Heart left ventricle (tissue), 13 donors: ENCODE measurements around the gene ARHGEF12.

Experiments used
- POLR2A ChIP-seq, 2 donors: fragments of 450-650 bp; IDR thresholded peaks; one replicate each; pipeline ENCODE4 v1.6.1; 2017; ENCODE audit warnings: antibody characterized with exemption in 2 of 2, mild to moderate bottlenecking in 2 of 2, moderate library complexity in 2 of 2
- TF ChIP-seq, protein P1 (sequence below), 12 donors: fragments of 200-600 bp; sonication (generic) in 4 of 12; IDR thresholded peaks; one replicate each; pipeline versions ENCODE4 v1.5.0 to v1.8.0; 2018 to 2022; ENCODE audit warnings: antibody characterized with exemption in 12 of 12, mild to moderate bottlenecking in 5 of 12
- donor health status: ischemic (EF 13 %, LVEDD 7.1; RV severe dilation, severe dysfunction).
- donor health status: DM: no; HTN: yes; CAD: no.
- donor health status: DM: no; HTN: no; CAD: no.
- donor health status: ischemic (EF 25% LVEDD 6.9; RV normal size, moderate dysfunction).
- donor health status: ischemic (EF 25% LVEDD 5.7; RV mildly dilated, moderate dysfunction).
- donor health status: ischemic (EF 35%, LVEDD 5.7; RV mildly dilated, moderate dysfunction).
- donor health status: nonischemic (EF 11% LVEDD 7.7; RV severe dilation, severe dysfunction).
- donor health status: DM: yes; HTN: yes; CAD: no.
- donor health status: PGD.
- donor health status: ischemic (EF 29% LVEDD 5.4; RV normal size, mild dysfunction).
- donor health status: nonischemic (EF 23%, LVEDD 6.1; RV moderate dilation, normal function).

DNA sequence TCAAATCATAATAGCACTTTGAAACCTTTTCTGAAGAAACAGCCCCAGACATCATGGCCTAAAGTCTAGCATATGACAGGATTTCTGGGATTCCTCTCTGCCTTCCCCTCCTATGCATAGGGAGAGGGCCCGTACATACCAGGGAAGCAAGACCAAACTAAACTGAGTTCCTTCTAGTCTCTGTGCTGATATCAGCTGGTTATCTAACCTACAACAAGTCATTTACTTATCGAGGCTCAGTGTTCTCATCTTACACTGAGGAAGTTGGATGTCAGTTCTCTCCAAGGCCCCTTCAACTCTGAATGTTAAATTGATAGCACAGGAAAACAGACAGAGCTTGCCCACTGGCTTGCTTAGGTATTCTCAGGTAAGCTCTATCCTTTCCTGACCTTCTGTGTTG, 158.4 kb downstream of the ARHGEF12 start:
- TF ChIP-seq, protein P1, sequence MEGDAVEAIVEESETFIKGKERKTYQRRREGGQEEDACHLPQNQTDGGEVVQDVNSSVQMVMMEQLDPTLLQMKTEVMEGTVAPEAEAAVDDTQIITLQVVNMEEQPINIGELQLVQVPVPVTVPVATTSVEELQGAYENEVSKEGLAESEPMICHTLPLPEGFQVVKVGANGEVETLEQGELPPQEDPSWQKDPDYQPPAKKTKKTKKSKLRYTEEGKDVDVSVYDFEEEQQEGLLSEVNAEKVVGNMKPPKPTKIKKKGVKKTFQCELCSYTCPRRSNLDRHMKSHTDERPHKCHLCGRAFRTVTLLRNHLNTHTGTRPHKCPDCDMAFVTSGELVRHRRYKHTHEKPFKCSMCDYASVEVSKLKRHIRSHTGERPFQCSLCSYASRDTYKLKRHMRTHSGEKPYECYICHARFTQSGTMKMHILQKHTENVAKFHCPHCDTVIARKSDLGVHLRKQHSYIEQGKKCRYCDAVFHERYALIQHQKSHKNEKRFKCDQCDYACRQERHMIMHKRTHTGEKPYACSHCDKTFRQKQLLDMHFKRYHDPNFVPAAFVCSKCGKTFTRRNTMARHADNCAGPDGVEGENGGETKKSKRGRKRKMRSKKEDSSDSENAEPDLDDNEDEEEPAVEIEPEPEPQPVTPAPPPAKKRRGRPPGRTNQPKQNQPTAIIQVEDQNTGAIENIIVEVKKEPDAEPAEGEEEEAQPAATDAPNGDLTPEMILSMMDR (IDR thresholded peaks at IDR 0.05) = no peak
- TF ChIP-seq POLR2A (IDR thresholded peaks at IDR 0.05) = no peak
